Neural cell (in vitro differentiated cells): ENCODE results near the gene LRRC49.

Experiments used
- EP300 ChIP-seq: fragments of 450-650 bp; conservative IDR thresholded peaks from 2 replicates; pipeline ENCODE4 v1.6.1; 2014; ENCODE audit warnings: antibody characterized with exemption, mild to moderate bottlenecking, moderate library complexity; ENCODE audit not compliant: poor library complexity, severe bottlenecking
- EZH2 ChIP-seq: fragments of 200-600, 300-800 bp; shearing (Covaris generic), sonication (generic); IDR thresholded peaks from 2 replicates; pipeline ENCODE4 v1.6.1; 2014; ENCODE audit warnings: antibody characterized with exemption, low read length, borderline replicate concordance, mild to moderate bottlenecking; ENCODE audit not compliant: insufficient read depth, poor library complexity, severe bottlenecking
- MXI1 ChIP-seq: fragments of 450-650 bp; conservative IDR thresholded peaks from 2 replicates; pipeline ENCODE4 v1.6.1; 2014; ENCODE audit warnings: antibody characterized with exemption, mild to moderate bottlenecking; ENCODE audit not compliant: poor library complexity, severe bottlenecking
- POLR2AphosphoS5 ChIP-seq: IDR thresholded peaks from 2 replicates; pipeline ENCODE4 v1.6.1; 2012
- RAD21 ChIP-seq: fragments of 450-650 bp; conservative IDR thresholded peaks from 2 replicates; pipeline ENCODE4 v1.6.1; 2014; ENCODE audit warnings: antibody characterized with exemption, mild to moderate bottlenecking, moderate library complexity
- SMC3 ChIP-seq: fragments of 450-650 bp; conservative IDR thresholded peaks from 2 replicates; pipeline ENCODE4 v1.6.1; 2014; ENCODE audit warnings: antibody characterized with exemption, mild to moderate bottlenecking, moderate library complexity; ENCODE audit not compliant: poor library complexity
- TAF1 ChIP-seq: IDR thresholded peaks from 2 replicates; pipeline ENCODE4 v1.6.1; 2012; ENCODE audit warnings: low read depth
- TF ChIP-seq, protein P1 (sequence below): IDR thresholded peaks from 2 replicates; pipeline ENCODE4 v1.6.1; 2012; ENCODE audit warnings: borderline replicate concordance
- TF ChIP-seq, protein P2 (sequence below): fragments of 450-650 bp; IDR thresholded peaks from 2 replicates; pipeline ENCODE4 v1.5.1; 2014; ENCODE audit warnings: antibody characterized with exemption, mild to moderate bottlenecking, moderate library complexity; ENCODE audit not compliant: poor library complexity, severe bottlenecking

DNA sequence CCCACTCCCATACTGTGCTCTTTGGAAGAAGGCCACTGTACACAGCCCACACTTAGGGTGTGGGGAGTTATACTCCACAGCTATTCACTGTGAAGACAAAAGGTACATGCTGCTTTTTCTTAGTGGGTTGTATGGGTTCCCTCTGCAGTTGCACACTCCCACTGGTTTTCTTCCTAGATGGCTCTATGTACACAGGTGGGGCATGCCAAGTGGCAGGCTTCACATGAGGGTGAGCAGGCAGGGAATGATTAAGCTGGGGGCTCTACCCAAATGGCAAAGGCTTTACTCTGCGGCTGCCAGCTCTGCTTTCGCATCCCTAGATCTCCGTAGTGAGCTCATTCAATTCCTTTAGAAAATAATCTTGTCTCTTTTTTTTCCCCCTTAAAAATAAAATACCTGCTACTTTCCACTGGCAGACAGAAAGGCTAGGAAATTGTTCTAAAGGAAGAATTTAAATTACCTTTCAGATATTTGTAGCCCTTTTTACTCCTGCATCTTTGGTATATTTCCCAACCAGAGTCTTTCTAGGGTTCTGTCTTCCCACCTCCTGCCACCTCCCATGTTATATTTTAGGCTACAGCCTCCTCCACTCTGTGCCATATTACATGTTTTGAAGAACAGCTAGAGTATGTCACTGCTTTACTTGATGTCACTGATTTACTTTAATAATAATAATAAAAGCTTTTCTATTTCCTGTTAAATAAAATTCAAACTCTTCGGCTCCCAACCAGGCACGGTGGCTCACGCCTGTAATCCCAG, 46.8 kb upstream of the LRRC49 start:
- TF ChIP-seq, protein P1, sequence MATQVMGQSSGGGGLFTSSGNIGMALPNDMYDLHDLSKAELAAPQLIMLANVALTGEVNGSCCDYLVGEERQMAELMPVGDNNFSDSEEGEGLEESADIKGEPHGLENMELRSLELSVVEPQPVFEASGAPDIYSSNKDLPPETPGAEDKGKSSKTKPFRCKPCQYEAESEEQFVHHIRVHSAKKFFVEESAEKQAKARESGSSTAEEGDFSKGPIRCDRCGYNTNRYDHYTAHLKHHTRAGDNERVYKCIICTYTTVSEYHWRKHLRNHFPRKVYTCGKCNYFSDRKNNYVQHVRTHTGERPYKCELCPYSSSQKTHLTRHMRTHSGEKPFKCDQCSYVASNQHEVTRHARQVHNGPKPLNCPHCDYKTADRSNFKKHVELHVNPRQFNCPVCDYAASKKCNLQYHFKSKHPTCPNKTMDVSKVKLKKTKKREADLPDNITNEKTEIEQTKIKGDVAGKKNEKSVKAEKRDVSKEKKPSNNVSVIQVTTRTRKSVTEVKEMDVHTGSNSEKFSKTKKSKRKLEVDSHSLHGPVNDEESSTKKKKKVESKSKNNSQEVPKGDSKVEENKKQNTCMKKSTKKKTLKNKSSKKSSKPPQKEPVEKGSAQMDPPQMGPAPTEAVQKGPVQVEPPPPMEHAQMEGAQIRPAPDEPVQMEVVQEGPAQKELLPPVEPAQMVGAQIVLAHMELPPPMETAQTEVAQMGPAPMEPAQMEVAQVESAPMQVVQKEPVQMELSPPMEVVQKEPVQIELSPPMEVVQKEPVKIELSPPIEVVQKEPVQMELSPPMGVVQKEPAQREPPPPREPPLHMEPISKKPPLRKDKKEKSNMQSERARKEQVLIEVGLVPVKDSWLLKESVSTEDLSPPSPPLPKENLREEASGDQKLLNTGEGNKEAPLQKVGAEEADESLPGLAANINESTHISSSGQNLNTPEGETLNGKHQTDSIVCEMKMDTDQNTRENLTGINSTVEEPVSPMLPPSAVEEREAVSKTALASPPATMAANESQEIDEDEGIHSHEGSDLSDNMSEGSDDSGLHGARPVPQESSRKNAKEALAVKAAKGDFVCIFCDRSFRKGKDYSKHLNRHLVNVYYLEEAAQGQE: no peak
- TF ChIP-seq, protein P2, sequence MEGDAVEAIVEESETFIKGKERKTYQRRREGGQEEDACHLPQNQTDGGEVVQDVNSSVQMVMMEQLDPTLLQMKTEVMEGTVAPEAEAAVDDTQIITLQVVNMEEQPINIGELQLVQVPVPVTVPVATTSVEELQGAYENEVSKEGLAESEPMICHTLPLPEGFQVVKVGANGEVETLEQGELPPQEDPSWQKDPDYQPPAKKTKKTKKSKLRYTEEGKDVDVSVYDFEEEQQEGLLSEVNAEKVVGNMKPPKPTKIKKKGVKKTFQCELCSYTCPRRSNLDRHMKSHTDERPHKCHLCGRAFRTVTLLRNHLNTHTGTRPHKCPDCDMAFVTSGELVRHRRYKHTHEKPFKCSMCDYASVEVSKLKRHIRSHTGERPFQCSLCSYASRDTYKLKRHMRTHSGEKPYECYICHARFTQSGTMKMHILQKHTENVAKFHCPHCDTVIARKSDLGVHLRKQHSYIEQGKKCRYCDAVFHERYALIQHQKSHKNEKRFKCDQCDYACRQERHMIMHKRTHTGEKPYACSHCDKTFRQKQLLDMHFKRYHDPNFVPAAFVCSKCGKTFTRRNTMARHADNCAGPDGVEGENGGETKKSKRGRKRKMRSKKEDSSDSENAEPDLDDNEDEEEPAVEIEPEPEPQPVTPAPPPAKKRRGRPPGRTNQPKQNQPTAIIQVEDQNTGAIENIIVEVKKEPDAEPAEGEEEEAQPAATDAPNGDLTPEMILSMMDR: no peak
- no peak for TF ChIP-seq POLR2AphosphoS5
- TF ChIP-seq SMC3: no peak
- TF ChIP-seq RAD21: no peak
- no peak for TF ChIP-seq EZH2
- no peak for TF ChIP-seq EP300
- TF ChIP-seq TAF1: no peak
- TF ChIP-seq MXI1: no peak
